ENCODE data around the gene DNAJC5. TPM values are rescaled to one million over a fixed set of nuclear protein-coding genes. Genes with fewer than 3 reads are reported as not detected.

The DNAJC5 gene
- total and polyA plus RNA-seq, 9 of the 15 experiments (the other 6 are each of a cell fraction or from before 2014, with no cell fraction given): 0.95 to 42.8 (median 23.4) TPM

- no peak for ATAC-seq
- DNase-seq (ENCODE audit: extremely low read depth in 1 of 4, low spot score in 3 of 4): no peak
- peaks cover 61% of the 10 kb centered on the region; the same call in 2 of the 3 replicates for H3K36me3 ChIP-seq (ENCODE audit: control insufficient read depth, insufficient read depth, low read length)
- H4K20me1 ChIP-seq (replicated peaks; ENCODE audit: control insufficient read depth, insufficient read depth, low read length): peaks cover 10% of the 10 kb centered on the region; the same call in 1 of the 2 replicates
- ChIA-PET POLR2A (interaction anchor here (0.5 to 2.7 kb wide), 4 partner anchors 8 to 25 kb away, joined by 3 to 12 read pairs (median 4); partner anchors contain the start of gene TPD52L2), CTCF (ENCODE audit: low intra/inter-chr PET ratio) (no interaction called here)
- 95% methylated on average over 25 of the region's 25 CpGs for WGBS (ENCODE audit: insufficient coverage, low coverage, missing lambda C conversion rate)
- no peak overlapping the region for H3K9ac ChIP-seq (ENCODE audit: insufficient read depth in 1 of 2, low read depth in 2 of 2, low read length in 2 of 2)
- H3K4me3 ChIP-seq: no peak overlapping the region
- no peaks in the 10 kb centered on the region for H3K27me3 ChIP-seq (ENCODE audit: control insufficient read depth in 2 of 2, insufficient read depth in 2 of 2, low read length in 2 of 2)
- in situ Hi-C loops (cut with MboI) (no loop called here), intact Hi-C loops (cut with micrococcal nuclease) (no loop called here)
- H3K4me1 ChIP-seq (replicated peaks in 1 of 2; ENCODE audit: control insufficient read depth in 2 of 2, insufficient read depth in 2 of 2, low read length in 2 of 2): peaks cover 7 to 22% of the 10 kb centered on the region in 2 experiments; a peak in 4 of 5 replicates
- no peak overlapping the region for H3K27ac ChIP-seq (ENCODE audit: extremely low read depth, low read depth, low read length)
- no peaks in the 10 kb centered on the region for H3K79me2 ChIP-seq (ENCODE audit: control insufficient read depth, insufficient read depth, low read length)
- H3K9me1 ChIP-seq (ENCODE audit: control insufficient read depth, insufficient read depth, low read length): no peaks in the 10 kb centered on the region
- FAIRE-seq: no peak
- H3K4me2 ChIP-seq (ENCODE audit: insufficient read depth, low read length): no peak overlapping the region
- no TSS peak for BruUV-seq (replicated peaks)
- H3K9me3 ChIP-seq (replicated peaks; ENCODE audit: control insufficient read depth, insufficient read depth, low read depth, low read length): no peaks in the 10 kb centered on the region
- H2AFZ ChIP-seq (ENCODE audit: low read depth, low read length): no peak overlapping the region
- no peak for TF ChIP-seq TCF3 (CRISPR knock-in tag; IDR thresholded peaks at IDR 0.05)
- TF ChIP-seq GATA2 (CRISPR knock-in tag; IDR thresholded peaks at IDR 0.05): no peak
- no peak for TF ChIP-seq CREB3 (tag; conservative IDR thresholded peaks at IDR 0.05; ENCODE audit: low read depth)
- TF ChIP-seq, protein P1, sequence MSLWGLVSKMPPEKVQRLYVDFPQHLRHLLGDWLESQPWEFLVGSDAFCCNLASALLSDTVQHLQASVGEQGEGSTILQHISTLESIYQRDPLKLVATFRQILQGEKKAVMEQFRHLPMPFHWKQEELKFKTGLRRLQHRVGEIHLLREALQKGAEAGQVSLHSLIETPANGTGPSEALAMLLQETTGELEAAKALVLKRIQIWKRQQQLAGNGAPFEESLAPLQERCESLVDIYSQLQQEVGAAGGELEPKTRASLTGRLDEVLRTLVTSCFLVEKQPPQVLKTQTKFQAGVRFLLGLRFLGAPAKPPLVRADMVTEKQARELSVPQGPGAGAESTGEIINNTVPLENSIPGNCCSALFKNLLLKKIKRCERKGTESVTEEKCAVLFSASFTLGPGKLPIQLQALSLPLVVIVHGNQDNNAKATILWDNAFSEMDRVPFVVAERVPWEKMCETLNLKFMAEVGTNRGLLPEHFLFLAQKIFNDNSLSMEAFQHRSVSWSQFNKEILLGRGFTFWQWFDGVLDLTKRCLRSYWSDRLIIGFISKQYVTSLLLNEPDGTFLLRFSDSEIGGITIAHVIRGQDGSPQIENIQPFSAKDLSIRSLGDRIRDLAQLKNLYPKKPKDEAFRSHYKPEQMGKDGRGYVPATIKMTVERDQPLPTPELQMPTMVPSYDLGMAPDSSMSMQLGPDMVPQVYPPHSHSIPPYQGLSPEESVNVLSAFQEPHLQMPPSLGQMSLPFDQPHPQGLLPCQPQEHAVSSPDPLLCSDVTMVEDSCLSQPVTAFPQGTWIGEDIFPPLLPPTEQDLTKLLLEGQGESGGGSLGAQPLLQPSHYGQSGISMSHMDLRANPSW (CRISPR knock-in tag; IDR thresholded peaks at IDR 0.05): no peak
- TF ChIP-seq ETV1 (tag; conservative IDR thresholded peaks at IDR 0.05; ENCODE audit: low read depth): no peak
- no peak for TF ChIP-seq GTF2B (IDR thresholded peaks at IDR 0.05; ENCODE audit: extremely low read depth, insufficient read length)
- TF ChIP-seq KLF13 (tag; IDR thresholded peaks at IDR 0.05; ENCODE audit: borderline replicate concordance, low read depth): no peak
- TF ChIP-seq, protein P2, sequence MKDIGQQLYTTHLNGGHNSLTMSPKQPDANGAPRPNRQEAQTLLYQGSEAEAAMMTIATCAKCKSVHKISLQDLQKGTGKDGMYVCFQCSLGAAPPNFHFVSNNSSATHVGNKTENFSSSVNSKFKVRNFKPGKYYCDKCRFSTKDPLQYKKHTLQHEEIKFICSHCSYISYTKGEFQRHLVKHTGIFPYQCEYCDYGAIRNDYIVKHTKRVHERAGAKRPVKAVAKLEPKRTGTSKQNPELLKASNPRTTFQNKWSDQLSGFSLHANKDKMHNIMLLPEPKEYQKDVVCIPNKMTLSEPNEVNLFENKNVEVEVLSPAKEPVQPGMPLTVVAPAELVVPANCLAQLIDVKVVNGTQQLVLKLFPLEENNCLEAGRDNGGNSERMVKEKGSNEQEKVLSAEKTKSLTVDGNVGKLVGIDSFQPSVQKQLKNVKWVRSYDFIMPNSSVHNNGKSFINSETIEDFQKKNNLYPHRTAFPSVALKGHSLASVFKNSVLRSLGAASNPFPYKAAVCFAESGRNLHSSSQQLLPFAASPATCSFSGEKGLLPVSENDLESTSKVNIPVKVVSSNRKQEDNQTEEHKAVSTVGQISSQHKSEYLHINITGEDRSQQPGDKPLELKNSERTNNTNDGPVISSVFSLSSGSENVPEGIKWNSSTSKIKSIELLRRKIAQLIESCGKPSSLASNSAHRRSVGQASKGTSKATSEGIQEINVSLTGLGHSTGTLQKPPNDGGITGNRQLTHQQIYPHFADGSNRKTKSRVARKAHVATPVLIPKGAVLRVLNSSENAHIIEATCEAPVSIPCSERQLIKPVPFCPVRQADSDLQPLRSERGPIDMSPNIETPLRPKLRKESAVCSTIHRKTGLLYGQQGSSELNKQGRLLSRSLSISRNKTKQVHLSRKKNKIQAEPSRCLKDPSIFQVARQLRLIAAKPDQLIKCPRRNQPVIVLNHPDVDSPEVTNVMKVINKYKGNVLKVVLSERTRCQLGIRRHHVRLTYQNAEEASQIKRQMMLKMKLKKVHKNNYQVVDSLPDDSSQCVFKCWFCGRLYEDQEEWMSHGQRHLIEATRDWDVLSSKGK (CRISPR knock-in tag; IDR thresholded peaks at IDR 0.05): no peak
- no peak for TF ChIP-seq NCOA6 (IDR thresholded peaks at IDR 0.05)
- no peak for TF ChIP-seq ZNF695 (CRISPR knock-in tag; IDR thresholded peaks at IDR 0.05)
Measured at GRCh38 chr20:63889241-63890200, 5.4 kb upstream of the DNAJC5 start.
